Measurements from ENCODE around the gene BNIP3. TPM values are rescaled to one million over a fixed set of nuclear protein-coding genes. Genes with fewer than 3 reads are reported as not detected.

BNIP3 gene
- polyA plus RNA-seq, 3 donors, result 3.2 to 7.2 (median 4.6) TPM

DNA sequence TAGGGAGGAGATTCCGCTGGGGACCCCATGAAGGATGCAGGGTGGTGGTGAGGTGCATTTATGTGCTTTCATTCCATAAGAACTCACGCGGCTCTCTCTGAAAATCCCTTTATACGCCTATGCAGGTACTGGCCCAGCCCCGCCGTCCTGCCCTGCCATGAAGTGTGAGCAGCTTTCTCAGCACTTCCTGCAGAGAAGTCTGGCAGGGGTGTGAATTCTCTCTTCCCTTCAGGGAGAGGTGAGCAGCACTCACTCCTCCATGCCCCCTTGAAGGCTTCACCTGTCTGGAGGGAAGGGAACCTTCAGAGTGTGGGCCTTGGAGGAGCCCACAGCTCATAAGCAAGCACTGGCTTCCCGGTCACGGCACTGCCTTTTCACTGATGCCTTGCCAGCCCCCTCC lies 47.0 kb downstream of the BNIP3 start:
- peaks cover 3% of the 10 kb centered on the region for H3K4me1 Mint-ChIP-seq
- H3K27me3 ChIP-seq (ENCODE audit: control insufficient read depth in 2 of 2, insufficient read depth in 2 of 2, low read length in 2 of 2), result no peaks in the 10 kb centered on the region
- H3K4me3 Mint-ChIP-seq, result no peak overlapping the region
- TF ChIP-seq, protein P1, sequence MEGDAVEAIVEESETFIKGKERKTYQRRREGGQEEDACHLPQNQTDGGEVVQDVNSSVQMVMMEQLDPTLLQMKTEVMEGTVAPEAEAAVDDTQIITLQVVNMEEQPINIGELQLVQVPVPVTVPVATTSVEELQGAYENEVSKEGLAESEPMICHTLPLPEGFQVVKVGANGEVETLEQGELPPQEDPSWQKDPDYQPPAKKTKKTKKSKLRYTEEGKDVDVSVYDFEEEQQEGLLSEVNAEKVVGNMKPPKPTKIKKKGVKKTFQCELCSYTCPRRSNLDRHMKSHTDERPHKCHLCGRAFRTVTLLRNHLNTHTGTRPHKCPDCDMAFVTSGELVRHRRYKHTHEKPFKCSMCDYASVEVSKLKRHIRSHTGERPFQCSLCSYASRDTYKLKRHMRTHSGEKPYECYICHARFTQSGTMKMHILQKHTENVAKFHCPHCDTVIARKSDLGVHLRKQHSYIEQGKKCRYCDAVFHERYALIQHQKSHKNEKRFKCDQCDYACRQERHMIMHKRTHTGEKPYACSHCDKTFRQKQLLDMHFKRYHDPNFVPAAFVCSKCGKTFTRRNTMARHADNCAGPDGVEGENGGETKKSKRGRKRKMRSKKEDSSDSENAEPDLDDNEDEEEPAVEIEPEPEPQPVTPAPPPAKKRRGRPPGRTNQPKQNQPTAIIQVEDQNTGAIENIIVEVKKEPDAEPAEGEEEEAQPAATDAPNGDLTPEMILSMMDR (IDR thresholded peaks at IDR 0.05), result no peak
- no peak for DNase-seq
- peaks cover 90% of the 10 kb centered on the region for H4K20me1 ChIP-seq (ENCODE audit: insufficient read depth, low read length)
- H3K4me2 ChIP-seq (replicated peaks; ENCODE audit: extremely low read depth, low read length, poor library complexity, severe bottlenecking), result no peak overlapping the region
- H3K27ac ChIP-seq (ENCODE audit: low read depth in 1 of 2, low read length in 2 of 2), result peak overlapping the region in 1 of 2 donors; percentile 44
- peaks cover 43 to 69% of the 10 kb centered on the region in 2 donors for H3K36me3 Mint-ChIP-seq
- WGBS (ENCODE audit: insufficient coverage), result 94% methylated on average over 3 of the region's 8 CpGs
- no peak overlapping the region for H2AFZ ChIP-seq (ENCODE audit: insufficient read depth, low read depth, low read length, poor library complexity, severe bottlenecking)
- no peak overlapping the region for H3K4me3 ChIP-seq (replicated peaks in 1 of 3; ENCODE audit: low read depth in 2 of 3, low read length in 3 of 3)
- H3K9ac ChIP-seq (ENCODE audit: insufficient read depth, low read length, poor library complexity, severe bottlenecking), result no peak overlapping the region
- no peaks in the 10 kb centered on the region for H3K4me1 ChIP-seq (ENCODE audit: control insufficient read depth in 1 of 2, insufficient read depth in 2 of 2, low read length in 2 of 2)
- peaks cover 57% of the 10 kb centered on the region for H3K79me2 ChIP-seq (ENCODE audit: insufficient read depth, low read length)
- peak overlapping the region in 3 of 7 donors; percentile 47 to 73 (median 70) for H3K27ac Mint-ChIP-seq
- intact Hi-C loops (cut with micrococcal nuclease), result no loop called here
- peaks cover 0 to 2% (median 0%) of the 10 kb centered on the region in 3 donors for H3K27me3 Mint-ChIP-seq (ENCODE audit: low read depth in 3 of 3)
- peaks cover 0 to 3% (median 0%) of the 10 kb centered on the region in 7 donors for H3K9me3 Mint-ChIP-seq
- H3K9me3 ChIP-seq (replicated peaks in 1 of 2; ENCODE audit: control insufficient read depth in 1 of 2, insufficient read depth in 1 of 2, low read length in 2 of 2), result no peaks in the 10 kb centered on the region
- H3K36me3 ChIP-seq (replicated peaks in 1 of 2; ENCODE audit: control insufficient read depth in 1 of 2, insufficient read depth in 2 of 2, low read length in 2 of 2), result peaks cover 44 to 67% of the 10 kb centered on the region in 2 donors

DNA sequence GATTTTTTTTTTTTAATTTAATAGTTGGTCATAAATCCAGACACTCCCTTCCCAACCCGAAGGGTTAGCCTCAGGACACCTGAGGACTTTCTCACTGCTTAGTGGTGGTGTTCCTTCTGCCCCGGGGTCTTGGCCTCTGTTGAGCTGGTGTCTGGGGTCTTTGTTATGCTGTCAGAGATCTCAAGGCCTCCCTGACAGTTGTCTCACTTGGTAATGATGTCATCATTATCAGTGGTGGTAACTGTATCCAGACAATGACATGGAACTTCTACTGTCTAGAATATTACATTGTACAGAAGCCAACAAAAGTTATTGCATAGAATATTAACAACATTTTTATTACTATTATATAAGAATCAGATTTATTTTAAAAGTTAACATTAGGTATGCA lies 48.0 kb downstream of the BNIP3 start:
- H3K27ac ChIP-seq (ENCODE audit: low read depth in 1 of 2, low read length in 2 of 2), result no peak overlapping the region
- H3K79me2 ChIP-seq (ENCODE audit: insufficient read depth, low read length), result peaks cover 68% of the 10 kb centered on the region
- H3K4me2 ChIP-seq (replicated peaks; ENCODE audit: extremely low read depth, low read length, poor library complexity, severe bottlenecking), result no peak overlapping the region
- Mint-ChIP-seq H3K27ac (peak overlapping the region in 1 of 7 donors; percentile 63), H3K4me1 (peaks cover 3% of the 10 kb centered on the region), H3K27me3 (ENCODE audit: low read depth in 3 of 3) (peaks cover 0 to 2% (median 0%) of the 10 kb centered on the region in 3 donors), H3K36me3 (peaks cover 45 to 71% of the 10 kb centered on the region in 2 donors), H3K4me3 (no peak overlapping the region), H3K9me3 (peaks cover 0 to 3% (median 0%) of the 10 kb centered on the region in 7 donors)
- H3K9me3 ChIP-seq (replicated peaks in 1 of 2; ENCODE audit: control insufficient read depth in 1 of 2, insufficient read depth in 1 of 2, low read length in 2 of 2), result no peaks in the 10 kb centered on the region
- peaks cover 43 to 69% of the 10 kb centered on the region in 2 donors for H3K36me3 ChIP-seq (replicated peaks in 1 of 2; ENCODE audit: control insufficient read depth in 1 of 2, insufficient read depth in 2 of 2, low read length in 2 of 2)
- no peak for DNase-seq
- H2AFZ ChIP-seq (ENCODE audit: insufficient read depth, low read depth, low read length, poor library complexity, severe bottlenecking), result no peak overlapping the region
- no peak overlapping the region for H3K9ac ChIP-seq (ENCODE audit: insufficient read depth, low read length, poor library complexity, severe bottlenecking)
- 90% methylated on average over 2 of the region's 2 CpGs for WGBS (ENCODE audit: insufficient coverage)
- intact Hi-C loops (cut with micrococcal nuclease), result no loop called here
- peaks cover 98% of the 10 kb centered on the region for H4K20me1 ChIP-seq (ENCODE audit: insufficient read depth, low read length)
- H3K4me1 ChIP-seq (ENCODE audit: control insufficient read depth in 1 of 2, insufficient read depth in 2 of 2, low read length in 2 of 2), result no peaks in the 10 kb centered on the region
- H3K27me3 ChIP-seq (ENCODE audit: control insufficient read depth in 2 of 2, insufficient read depth in 2 of 2, low read length in 2 of 2), result no peaks in the 10 kb centered on the region
- TF ChIP-seq, protein P1 (IDR thresholded peaks at IDR 0.05), result no peak
- H3K4me3 ChIP-seq (replicated peaks in 1 of 3; ENCODE audit: low read depth in 2 of 3, low read length in 3 of 3), result no peak overlapping the region

All from CD14-positive monocyte (primary cell).